Ishikawa (cell line): ENCODE results near the gene OR6T1.

Source experiments
- CEBPB ChIP-seq: IDR thresholded peaks from 2 replicates; pipeline ENCODE4 v1.6.1; 2012
- CREB1 ChIP-seq: IDR thresholded peaks from 2 replicates; pipeline ENCODE4 v1.6.1; 2012; ENCODE audit warnings: low read depth
- EGR1 ChIP-seq: IDR thresholded peaks from 2 replicates; pipeline ENCODE4 v1.6.1; 2012
- EP300 ChIP-seq: IDR thresholded peaks from 2 replicates; pipeline ENCODE4 v1.6.1; 2012; ENCODE audit warnings: borderline replicate concordance
- FOXM1 ChIP-seq: IDR thresholded peaks from 2 replicates; pipeline ENCODE4 v1.6.1; 2012; ENCODE audit warnings: low read depth, borderline replicate concordance
- MAX ChIP-seq: IDR thresholded peaks from 2 replicates; pipeline ENCODE4 v1.6.1; 2012
- NFIC ChIP-seq: IDR thresholded peaks from 2 replicates; pipeline ENCODE4 v1.6.1; 2012
- RAD21 ChIP-seq: IDR thresholded peaks from 2 replicates; pipeline ENCODE4 v1.6.1; 2012; ENCODE audit warnings: low read depth
- REST ChIP-seq: IDR thresholded peaks from 2 replicates; pipeline ENCODE4 v1.6.1; 2012; ENCODE audit warnings: low read depth, mild to moderate bottlenecking
- TAF1 ChIP-seq: IDR thresholded peaks from 2 replicates; pipeline ENCODE4 v1.6.1; 2012; ENCODE audit warnings: low read depth, mild to moderate bottlenecking
- TCF12 ChIP-seq: IDR thresholded peaks from 2 replicates; pipeline ENCODE4 v1.6.1; 2012; ENCODE audit warnings: low read depth
- TEAD4 ChIP-seq: IDR thresholded peaks from 2 replicates; pipeline ENCODE4 v1.6.1; 2012
- USF1 ChIP-seq: IDR thresholded peaks from 2 replicates; pipeline ENCODE4 v1.6.1; 2012
- YY1 ChIP-seq: IDR thresholded peaks from 2 replicates; pipeline ENCODE4 v1.6.1; 2012; ENCODE audit warnings: low read depth
- ZBTB7A ChIP-seq: IDR thresholded peaks from 2 replicates; pipeline ENCODE4 v1.6.1; 2012; ENCODE audit warnings: low read depth

The OR6T1 gene

GRCh38 chr11:123903932-123904331 is 39.7 kb downstream of the OR6T1 start:
- TF ChIP-seq EGR1 (no peak), EP300 (no peak), ZBTB7A (no peak)

GRCh38 chr11:123901867-123902266 is 41.8 kb downstream of the OR6T1 start, which contains the start of gene OR8D4:
OR8D4 (plus strand) TSS chr11:123902167; CDS start chr11:123906432, 4,265 bp downstream.
- TF ChIP-seq TCF12 (no peak), EGR1 (no peak), FOXM1 (no peak), REST (no peak), CEBPB (no peak), EP300 (no peak), MAX (no peak), YY1 (no peak), ZBTB7A (no peak), CREB1 (no peak), RAD21 (no peak), TAF1 (no peak), NFIC (no peak), USF1 (no peak), TEAD4 (no peak)

GRCh38 chr11:123899792-123900191 is 43.8 kb downstream of the OR6T1 start:
- no peak for TF ChIP-seq USF1
- no peak for TF ChIP-seq FOXM1
- no peak for TF ChIP-seq REST
- TF ChIP-seq TAF1: no peak
- TF ChIP-seq NFIC: no peak
- no peak for TF ChIP-seq TEAD4
- TF ChIP-seq RAD21: no peak
- no peak for TF ChIP-seq YY1
- no peak for TF ChIP-seq MAX
- TF ChIP-seq EGR1: no peak
- no peak for TF ChIP-seq CEBPB
- no peak for TF ChIP-seq TCF12
